GM12801 (cell line): ENCODE data around the gene MED1.

Source experiments
- TF ChIP-seq, protein P1 (sequence below): IDR thresholded peaks from one replicate; pipeline ENCODE4 v1.5.1; 2011; ENCODE audit warnings: control low read depth; ENCODE audit not compliant: insufficient read length; ENCODE audit errors: extremely low read depth

Gene MED1

DNA sequence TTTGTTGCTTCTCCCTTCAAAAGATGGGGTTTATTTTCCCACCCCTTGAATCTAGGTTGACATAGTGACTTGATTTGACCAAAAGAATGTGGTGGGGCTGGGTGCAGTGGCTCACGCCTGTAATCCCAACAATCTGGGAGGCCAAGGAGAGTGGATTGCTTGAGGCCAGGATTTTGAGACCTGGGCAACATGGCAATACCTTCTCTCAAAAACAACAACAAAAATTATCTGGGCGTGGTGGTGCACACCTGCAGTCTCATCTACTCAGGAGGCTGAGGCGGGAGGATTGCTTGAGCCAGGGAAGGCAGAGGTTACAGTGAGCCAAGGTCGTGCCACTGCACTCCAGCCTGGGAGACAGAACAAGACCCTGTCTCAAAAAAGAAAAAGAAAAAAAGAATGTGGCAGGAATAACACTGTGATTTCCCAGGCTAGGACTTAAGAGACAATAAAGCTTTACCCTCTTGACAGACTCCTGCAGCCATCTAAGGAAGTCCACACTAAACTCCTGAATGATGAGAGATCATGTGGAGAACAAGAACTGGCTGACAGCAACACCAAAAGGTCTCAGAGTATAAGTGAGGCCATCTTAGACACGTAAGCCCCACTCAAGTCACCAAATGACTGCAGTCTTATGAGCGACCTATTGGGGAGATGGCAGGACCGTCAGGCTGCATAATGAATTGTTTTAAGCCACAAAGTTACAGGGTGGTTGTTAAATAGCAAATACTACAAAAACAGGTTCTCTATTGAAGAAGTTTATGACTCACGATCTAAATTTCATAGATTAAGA, 86.6 kb downstream of the MED1 start:
- TF ChIP-seq, protein P1, sequence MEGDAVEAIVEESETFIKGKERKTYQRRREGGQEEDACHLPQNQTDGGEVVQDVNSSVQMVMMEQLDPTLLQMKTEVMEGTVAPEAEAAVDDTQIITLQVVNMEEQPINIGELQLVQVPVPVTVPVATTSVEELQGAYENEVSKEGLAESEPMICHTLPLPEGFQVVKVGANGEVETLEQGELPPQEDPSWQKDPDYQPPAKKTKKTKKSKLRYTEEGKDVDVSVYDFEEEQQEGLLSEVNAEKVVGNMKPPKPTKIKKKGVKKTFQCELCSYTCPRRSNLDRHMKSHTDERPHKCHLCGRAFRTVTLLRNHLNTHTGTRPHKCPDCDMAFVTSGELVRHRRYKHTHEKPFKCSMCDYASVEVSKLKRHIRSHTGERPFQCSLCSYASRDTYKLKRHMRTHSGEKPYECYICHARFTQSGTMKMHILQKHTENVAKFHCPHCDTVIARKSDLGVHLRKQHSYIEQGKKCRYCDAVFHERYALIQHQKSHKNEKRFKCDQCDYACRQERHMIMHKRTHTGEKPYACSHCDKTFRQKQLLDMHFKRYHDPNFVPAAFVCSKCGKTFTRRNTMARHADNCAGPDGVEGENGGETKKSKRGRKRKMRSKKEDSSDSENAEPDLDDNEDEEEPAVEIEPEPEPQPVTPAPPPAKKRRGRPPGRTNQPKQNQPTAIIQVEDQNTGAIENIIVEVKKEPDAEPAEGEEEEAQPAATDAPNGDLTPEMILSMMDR, result no peak

DNA sequence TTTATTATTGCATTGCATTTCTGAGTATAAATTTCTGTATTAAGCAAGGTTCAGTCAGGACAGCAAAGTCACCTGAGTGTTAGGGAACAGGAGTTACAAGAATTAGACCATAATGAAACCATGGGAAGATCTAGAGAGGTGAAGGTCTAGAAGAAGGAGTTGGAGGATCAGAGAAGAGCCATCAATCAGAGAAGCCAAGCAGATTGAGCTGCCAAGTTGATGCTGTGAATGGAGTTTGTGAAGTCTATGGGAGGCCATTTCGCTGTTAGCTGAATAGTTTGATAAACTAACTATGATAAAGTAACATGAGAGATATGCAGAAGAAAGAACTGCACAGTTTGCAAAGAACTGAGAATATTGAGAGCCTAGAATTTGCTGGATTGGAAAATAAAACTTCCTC, 90.0 kb downstream of the MED1 start:
- TF ChIP-seq, protein P1, result no peak

DNA sequence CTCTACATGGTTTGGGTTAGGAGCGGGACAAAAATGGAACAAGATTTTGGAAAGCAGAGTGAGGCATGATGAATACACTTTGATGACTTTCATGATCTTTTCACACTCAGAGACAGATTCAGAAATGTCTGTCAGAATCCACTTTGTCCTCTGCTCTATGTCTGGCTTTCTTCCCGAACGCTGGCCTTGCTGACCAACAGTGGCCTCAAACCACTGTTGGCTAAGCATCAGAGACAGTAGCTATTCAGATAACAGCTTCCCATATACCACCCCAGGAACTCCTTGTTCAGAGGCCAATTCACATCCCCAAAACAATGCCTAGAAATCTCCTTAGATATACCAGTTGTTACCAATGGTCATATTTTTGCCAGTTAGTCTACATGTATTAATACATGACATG, 90.5 kb downstream of the MED1 start:
- TF ChIP-seq, protein P1, result no peak

GRCh38 chr17:39359994-39360393, 91.1 kb downstream of the MED1 start:
- TF ChIP-seq, protein P1, result no peak

- TF ChIP-seq, protein P1, result no peak
Measured at GRCh38 chr17:39357986-39358385, 93.1 kb downstream of the MED1 start.

- TF ChIP-seq, protein P1, result no peak
Measured at GRCh38 chr17:39357488-39357887, 93.6 kb downstream of the MED1 start.
